ENCODE results near the gene RUNX2. TPM values are rescaled to one million over a fixed set of nuclear protein-coding genes. Genes with fewer than 3 reads are reported as not detected.

The RUNX2 gene
- total and polyA plus RNA-seq, 2 of the 8 experiments (the other 6 are each of a cell fraction or from before 2014, with no cell fraction given), result 0.26 to 1.2 TPM

GRCh38 chr6:45634231-45634630 lies 306.1 kb downstream of the RUNX2 start:
- H2BK20ac ChIP-seq (ENCODE audit: low read length), result no peak overlapping the region
- no peaks in the 10 kb centered on the region for H3K36me3 ChIP-seq (ENCODE audit: control insufficient read depth in 2 of 4, insufficient read depth in 4 of 4, low read length in 3 of 4)
- no peak overlapping the region for H2AK5ac ChIP-seq (ENCODE audit: low read depth, low read length)
- H2BK5ac ChIP-seq (ENCODE audit: low read depth, low read length), result no peak overlapping the region
- no peak overlapping the region for H3K18ac ChIP-seq (ENCODE audit: extremely low read depth, low read length)
- no peaks in the 10 kb centered on the region for H4K20me1 ChIP-seq (replicated peaks in 1 of 2; ENCODE audit: control insufficient read depth in 1 of 2, insufficient read depth in 2 of 2, low read length in 2 of 2)
- CTCF ChIA-PET (ENCODE audit: partially characterized antibody), result interaction anchor here (1.1 kb wide), 1 partner anchor 21 kb away, joined by 4 read pairs; no protein-coding TSS in a partner anchor
- FAIRE-seq (no peak), DNase-seq (ENCODE audit: low read depth in 1 of 2, low spot score in 2 of 2) (no peak)
- no peak overlapping the region for H2BK12ac ChIP-seq (ENCODE audit: low read depth, low read length)
- 75% methylated on average over 4 of the region's 4 CpGs; no CpG with 5 or more reads in 1 of the 2 experiments for WGBS, 2 experiments (ENCODE audit: extremely low coverage in 1 of 2, insufficient coverage in 1 of 2, insufficient read length in 1 of 2, insufficient replicate concordance in 2 of 2, low coverage in 1 of 2, low lambda C conversion rate in 2 of 2, missing lambda C conversion rate in 1 of 2)
- H3K9me3 ChIP-seq (ENCODE audit: insufficient read depth in 2 of 2, low read depth in 1 of 2, low read length in 1 of 2), result no peaks in the 10 kb centered on the region
- H3K27me3 ChIP-seq (replicated peaks in 1 of 4; ENCODE audit: control insufficient read depth in 3 of 4, extremely low read depth in 1 of 4, insufficient read depth in 3 of 4, low read length in 3 of 4), result no peaks in the 10 kb centered on the region; a peak in 1 of 7 replicates
- H4K5ac ChIP-seq (ENCODE audit: insufficient read length, low read depth, low read length), result no peak overlapping the region
- H3K4me1 ChIP-seq (replicated peaks in 1 of 4; ENCODE audit: control insufficient read depth in 3 of 4, insufficient read depth in 4 of 4, low read length in 3 of 4), result no peaks in the 10 kb centered on the region
- no peak overlapping the region for H3K56ac ChIP-seq (replicated peaks; ENCODE audit: insufficient read length, low read depth, low read length)
- H3K79me1 ChIP-seq (ENCODE audit: low read depth, low read length), result no peaks in the 10 kb centered on the region
- POLR2A ChIA-PET (ENCODE audit: partially characterized antibody), result no interaction called here
- H2BK120ac ChIP-seq (replicated peaks; ENCODE audit: low read depth, low read length), result no peak overlapping the region
- H2AFZ ChIP-seq (ENCODE audit: low read length), result no peak overlapping the region
- H3K4me3 ChIP-seq (ENCODE audit: extremely low read depth in 1 of 4, insufficient read depth in 2 of 4, low read depth in 3 of 4, low read length in 4 of 4), result no peak overlapping the region
- H3K23me2 ChIP-seq (ENCODE audit: low read depth, low read length), result no peaks in the 10 kb centered on the region
- H3K27ac ChIP-seq (ENCODE audit: low read depth, low read length), result no peak overlapping the region
- no peak overlapping the region for H4K91ac ChIP-seq (replicated peaks; ENCODE audit: insufficient read length, low read length)
- no peak overlapping the region for H3K4me2 ChIP-seq (ENCODE audit: insufficient read depth in 1 of 2, low read depth in 2 of 2, low read length in 2 of 2)
- no peaks in the 10 kb centered on the region for H3K79me2 ChIP-seq (ENCODE audit: control insufficient read depth in 1 of 2, insufficient read depth in 2 of 2, low read length in 2 of 2)
- H3K14ac ChIP-seq (ENCODE audit: insufficient read length), result no peak overlapping the region
- no peak overlapping the region for H3K4ac ChIP-seq (replicated peaks; ENCODE audit: insufficient read length, low read depth, low read length)
- no peak overlapping the region for H4K8ac ChIP-seq (ENCODE audit: extremely low read depth, insufficient read depth, low read length)
- no peak overlapping the region for H3K23ac ChIP-seq (ENCODE audit: insufficient read length)
- H3K9ac ChIP-seq (replicated peaks in 1 of 4; ENCODE audit: extremely low read depth in 1 of 4, low read depth in 3 of 4, low read length in 3 of 4), result no peak overlapping the region
- H2BK15ac ChIP-seq (ENCODE audit: low read length), result no peak overlapping the region
- TF ChIP-seq CTCF (IDR thresholded peaks at IDR 0.05; ENCODE audit: control extremely low read depth in 1 of 3, insufficient read depth in 1 of 3, low read depth in 1 of 3, low read length in 3 of 3) (no peak), MAFK (IDR thresholded peaks at IDR 0.05; ENCODE audit: low read depth, low read length) (no peak), CBX8 (IDR thresholded peaks at IDR 0.05; ENCODE audit: borderline replicate concordance, low read depth, low read length) (no peak), CREB1 (IDR thresholded peaks at IDR 0.05) (no peak), TBP (IDR thresholded peaks at IDR 0.05; ENCODE audit: low read depth, low read length) (no peak), CHD1 (IDR thresholded peaks at IDR 0.05; ENCODE audit: low read depth, low read length) (no peak), CTBP2 (IDR thresholded peaks at IDR 0.05; ENCODE audit: borderline replicate concordance, insufficient read depth, insufficient read length, low read length) (no peak), BCL11A (IDR thresholded peaks at IDR 0.05; ENCODE audit: low read depth in 2 of 2, low read length in 2 of 2) (no peak), TCF12 (IDR thresholded peaks at IDR 0.05; ENCODE audit: low read depth, low read length) (no peak), CBX5 (IDR thresholded peaks at IDR 0.05; ENCODE audit: low read depth, low read length) (no peak), KDM1A (IDR thresholded peaks at IDR 0.05; ENCODE audit: borderline replicate concordance, low read length) (no peak), RNF2 (IDR thresholded peaks at IDR 0.05; ENCODE audit: borderline replicate concordance, low read depth, low read length, missing control alignments, poor library complexity, severe bottlenecking) (no peak)

Data from H1 (cell line).